ENCODE measurements around the gene PRKCH. TPM values are rescaled to one million over a fixed set of nuclear protein-coding genes. Genes with fewer than 3 reads are reported as not detected.

Gene PRKCH
- total and polyA plus RNA-seq, 2 of the 13 experiments (the other 11 are each of a cell fraction or from before 2014, with no cell fraction given): 0.48 to 1.3 TPM

GRCh38 chr14:61385002-61385685, 63.8 kb downstream of the PRKCH start (continued):
- no peak for TF ChIP-seq SPEN (CRISPR knock-in tag; IDR thresholded peaks at IDR 0.05; ENCODE audit: low read depth)
- TF ChIP-seq HNRNPLL (IDR thresholded peaks at IDR 0.05; ENCODE audit: low read depth, low read length, poor library complexity, severe bottlenecking): no peak
- TF ChIP-seq ZNF839 (CRISPR knock-in tag; IDR thresholded peaks at IDR 0.05; ENCODE audit: borderline replicate concordance): no peak
- TF ChIP-seq SIN3B (IDR thresholded peaks at IDR 0.05; ENCODE audit: low read length): no peak
- TF ChIP-seq ZGPAT (CRISPR knock-in tag; IDR thresholded peaks at IDR 0.05): no peak
- TF ChIP-seq ZNF329 (CRISPR knock-in tag; IDR thresholded peaks at IDR 0.05; ENCODE audit: low read depth): no peak
- no peak for TF ChIP-seq ZNF878 (CRISPR knock-in tag; IDR thresholded peaks at IDR 0.05)
- no peak for TF ChIP-seq GATAD2A (CRISPR knock-in tag; IDR thresholded peaks at IDR 0.05)
- no peak for TF ChIP-seq EED (CRISPR knock-in tag; IDR thresholded peaks at IDR 0.05)

GRCh38 chr14:61386173-61386772, 64.9 kb downstream of the PRKCH start:
- ATAC-seq (no peak), DNase-seq (ENCODE audit: low spot score) (no peak), FAIRE-seq (no peak)
- no peak overlapping the region for H3K4me2 ChIP-seq (ENCODE audit: low read depth, low read length)
- peaks cover 3 to 28% of the 10 kb centered on the region in 2 experiments; a peak in 4 of 5 replicates for H3K27me3 ChIP-seq (ENCODE audit: control insufficient read depth in 1 of 2, insufficient read depth in 2 of 2, low read length in 2 of 2)
- 29% methylated on average over 9 of the region's 9 CpGs for WGBS (ENCODE audit: low lambda C conversion rate)
- no peak overlapping the region for H3K4me3 ChIP-seq (replicated peaks in 1 of 3; ENCODE audit: insufficient read depth in 1 of 3, low read depth in 2 of 3, low read length in 3 of 3)
- TF ChIP-seq HBP1 (CRISPR knock-in tag; IDR thresholded peaks at IDR 0.05; ENCODE audit: low read depth): no peak
- no peak for TF ChIP-seq MAF1 (CRISPR knock-in tag; IDR thresholded peaks at IDR 0.05; ENCODE audit: borderline replicate concordance)
- TF ChIP-seq ZNF33A (CRISPR knock-in tag; IDR thresholded peaks at IDR 0.05; ENCODE audit: borderline replicate concordance): no peak
- no peaks in the 10 kb centered on the region for H3K4me1 ChIP-seq (ENCODE audit: insufficient read depth, low read length)
- in situ Hi-C loops (cut with HindIII; ENCODE audit: extremely low pct_ligation_motif_present, low pct_unique_long_range_greater_than_20kb): no loop called here
- CTCF ChIA-PET (ENCODE audit: low intra/inter-chr PET ratio, low total read pairs): no interaction called here
- H4K20me1 ChIP-seq (ENCODE audit: insufficient read depth, low read length): no peaks in the 10 kb centered on the region
- intact Hi-C loops (cut with micrococcal nuclease; ENCODE audit: unreplicated experiment): no loop called here
- H3K36me3 ChIP-seq (replicated peaks in 1 of 2; ENCODE audit: control insufficient read depth in 1 of 2, insufficient read depth in 2 of 2, low read length in 2 of 2): no peaks in the 10 kb centered on the region
- no peak overlapping the region for H2AFZ ChIP-seq (ENCODE audit: low read length)
- POLR2A ChIA-PET: no interaction called here
- BruUV-seq (replicated peaks): no TSS peak
- no peak overlapping the region for H3K27ac ChIP-seq (ENCODE audit: extremely low read length, insufficient read depth, low read length)
- no peaks in the 10 kb centered on the region for H3K79me2 ChIP-seq (ENCODE audit: insufficient read depth, low read length)
- no peaks in the 10 kb centered on the region for H3K9me3 ChIP-seq (ENCODE audit: low read length)
- H3K9ac ChIP-seq (ENCODE audit: insufficient read depth, low read depth, low read length): no peak overlapping the region
